GM12892 (cell line): Measurements from ENCODE around the gene ATG4D.

Experiments
- DNase-seq: peaks from one replicate; pipeline ENCODE4 v3.0.0; 2011; ENCODE audit not compliant: insufficient read length
- FAIRE-seq: peaks from 2 replicates; lab custom pipeline; 2011; peaks lifted over from hg19 to GRCh38; lab: Jason Lieb, UNC
- POLR2A ChIP-seq: IDR thresholded peaks from 2 replicates; pipeline ENCODE4 v1.6.1; 2011; ENCODE audit warnings: low read depth, low read length, control low read depth
- POLR2AphosphoS5 ChIP-seq: IDR thresholded peaks from 2 replicates; pipeline ENCODE4 v1.6.1; 2011; ENCODE audit warnings: low read depth, low read length, control low read depth
- TAF1 ChIP-seq: IDR thresholded peaks from 2 replicates; pipeline ENCODE4 v1.6.1; 2011; ENCODE audit warnings: low read depth, mild to moderate bottlenecking, control low read depth, low read length, borderline replicate concordance

The ATG4D gene

GRCh38 chr19:10510301-10510802, 33.4 kb upstream of the ATG4D start:
- FAIRE-seq, result no peak
- TF ChIP-seq TAF1, result no peak
- TF ChIP-seq POLR2A, result no peak
- TF ChIP-seq POLR2AphosphoS5, result no peak

GRCh38 chr19:10513223-10513622, 30.5 kb upstream of the ATG4D start:
- FAIRE-seq, result no peak
- TF ChIP-seq POLR2AphosphoS5 (no peak), TAF1 (no peak), POLR2A (no peak)
- no peak for DNase-seq

More at GRCh38 chr19:10510301-10510802, 33.4 kb upstream of the ATG4D start:
- peak; percentile 72 for DNase-seq

- DNase-seq (no peak), FAIRE-seq (no peak)
- TF ChIP-seq POLR2A (no peak), TAF1 (no peak), POLR2AphosphoS5 (no peak)
These were observed 29.2 kb upstream of the ATG4D start for GRCh38 chr19:10514211-10515145.

- no peak for FAIRE-seq
- TF ChIP-seq POLR2A, result no peak
- TF ChIP-seq POLR2AphosphoS5, result no peak
- no peak for TF ChIP-seq TAF1
- no peak for DNase-seq
These were observed 27.7 kb upstream of the ATG4D start for GRCh38 chr19:10516064-10516385.

GRCh38 chr19:10516671-10517286, 26.9 kb upstream of the ATG4D start:
- DNase-seq (no peak), FAIRE-seq (no peak)
- TF ChIP-seq TAF1, result no peak
- no peak for TF ChIP-seq POLR2A
- TF ChIP-seq POLR2AphosphoS5, result no peak

DNA sequence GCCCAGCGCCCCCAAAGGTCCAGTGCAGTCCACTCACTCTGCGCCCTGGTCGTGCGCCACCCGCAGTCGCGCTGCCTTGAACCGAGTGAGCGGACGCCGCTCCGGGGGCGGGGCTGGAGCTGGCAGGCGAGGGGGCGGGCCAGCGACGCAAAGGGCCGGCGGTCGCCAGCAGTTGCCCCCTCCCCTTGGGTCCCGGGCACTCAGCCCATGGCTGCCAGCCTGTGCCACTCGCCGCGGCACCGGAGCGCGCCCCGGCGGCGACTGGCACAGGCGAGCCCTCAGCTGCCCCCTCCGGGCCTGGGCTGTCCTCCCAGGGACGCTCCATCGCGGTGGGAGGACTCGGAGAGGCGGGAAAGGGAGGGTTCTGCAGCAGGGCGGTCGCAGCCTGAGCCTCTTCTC, 26.3 kb upstream of the ATG4D start, which contains the start of gene S1PR5:
TSS of gene S1PR5 (minus strand) at position 87 of the 399 bp plus-strand sequence. CDS start 2,436 bp downstream, outside the sequence.
- TF ChIP-seq POLR2AphosphoS5, result no peak
- no peak for TF ChIP-seq TAF1
- TF ChIP-seq POLR2A, result no peak
- FAIRE-seq, result no peak
- DNase-seq, result no peak

- no peak for TF ChIP-seq POLR2A
- no peak for TF ChIP-seq POLR2AphosphoS5
- TF ChIP-seq TAF1, result no peak
- DNase-seq (no peak), FAIRE-seq (no peak)
These were observed 25.8 kb upstream of the ATG4D start for GRCh38 chr19:10517760-10518443.

DNA sequence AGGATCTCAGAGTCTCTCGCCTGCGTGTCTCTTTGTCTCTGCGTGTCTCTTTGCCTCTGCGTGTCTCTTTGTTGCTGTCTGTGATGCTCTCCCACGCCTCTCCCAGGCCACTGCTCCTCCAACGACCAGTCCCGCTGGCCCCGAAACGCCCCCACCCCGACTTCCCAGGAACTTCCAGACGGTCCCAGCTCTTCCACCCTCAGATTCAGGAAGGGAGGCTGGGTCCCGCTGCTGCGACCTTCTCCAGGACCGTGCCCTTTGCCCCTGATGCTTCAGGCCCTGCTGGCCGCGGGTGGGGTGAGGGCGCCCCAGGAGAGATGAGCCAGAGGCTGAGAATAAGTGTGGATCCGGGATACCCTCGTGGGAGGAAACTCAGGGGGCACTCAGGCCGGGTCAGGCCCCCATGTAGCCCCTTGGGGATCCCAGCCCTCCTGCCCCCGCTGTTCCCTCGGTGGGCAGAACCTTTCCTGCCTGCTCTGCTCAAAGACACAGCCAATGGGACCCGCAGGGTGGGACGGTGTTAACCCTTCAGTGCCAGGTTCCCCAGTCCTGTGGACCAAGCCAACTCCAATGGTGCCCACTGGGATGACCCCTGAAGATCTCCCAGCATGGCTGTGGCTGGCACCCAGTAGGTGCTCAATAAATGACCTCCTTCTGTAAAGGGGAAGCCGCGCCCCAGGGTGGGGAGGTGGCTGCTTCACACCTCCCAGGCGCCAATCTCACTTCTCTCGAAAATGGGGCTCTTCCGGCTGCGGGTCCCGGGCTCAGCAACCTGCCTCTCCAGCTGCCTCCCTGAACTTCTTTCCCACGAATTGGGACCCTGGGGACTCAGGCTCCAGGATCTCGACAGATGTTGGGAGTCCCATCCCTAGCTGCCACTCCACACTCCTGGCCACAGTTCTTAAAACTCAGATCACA, 25.0 kb upstream of the ATG4D start:
- DNase-seq, result no peak
- FAIRE-seq, result no peak
- TF ChIP-seq POLR2A (no peak), POLR2AphosphoS5 (no peak), TAF1 (no peak)

- no peak for TF ChIP-seq TAF1
- TF ChIP-seq POLR2AphosphoS5, result no peak
- TF ChIP-seq POLR2A, result no peak
- no peak for DNase-seq
- FAIRE-seq, result no peak
These were observed 24.3 kb upstream of the ATG4D start for GRCh38 chr19:10519421-10519820.

- FAIRE-seq (no peak), DNase-seq (no peak)
- TF ChIP-seq POLR2A (no peak), POLR2AphosphoS5 (no peak), TAF1 (no peak)
These were observed 22.9 kb upstream of the ATG4D start for GRCh38 chr19:10520652-10521318.
